WI38 (cell line): ENCODE measurements around the gene USP48.

ENCODE experiments used
- H3K4me3 ChIP-seq: 2 replicates; pipeline ENCODE4 v1.5.1; 2011; ENCODE audit warnings: low read depth, mild to moderate bottlenecking, control low read depth, low read length
- CTCF ChIP-seq: IDR thresholded peaks from 2 replicates; pipeline ENCODE4 v1.5.1; 2012; ENCODE audit warnings: low read depth, mild to moderate bottlenecking, control low read depth, low read length

Gene USP48

GRCh38 chr1:21638531-21639341 is 144.2 kb downstream of the USP48 start:
- no peak overlapping the region for H3K4me3 ChIP-seq
- no peak for TF ChIP-seq CTCF

GRCh38 chr1:21637514-21637913 is 145.4 kb downstream of the USP48 start:
- no peak for TF ChIP-seq CTCF
- H3K4me3 ChIP-seq = no peak overlapping the region

GRCh38 chr1:21636029-21636428 is 146.9 kb downstream of the USP48 start:
- no peak for TF ChIP-seq CTCF
- H3K4me3 ChIP-seq = no peak overlapping the region

GRCh38 chr1:21634806-21635535 is 148.0 kb downstream of the USP48 start:
- no peak overlapping the region for H3K4me3 ChIP-seq
- TF ChIP-seq CTCF = no peak

- H3K4me3 ChIP-seq = no peak overlapping the region
- no peak for TF ChIP-seq CTCF
Observed at GRCh38 chr1:21633992-21634805, 148.8 kb downstream of the USP48 start.

GRCh38 chr1:21633141-21633755 is 149.7 kb downstream of the USP48 start:
- H3K4me3 ChIP-seq = no peak overlapping the region
- TF ChIP-seq CTCF = no peak
